ENCODE data around the gene GOSR2.
"Not testable (repeated sequence)": the region's sequence is repeated elsewhere in the genome, so short reads cannot be mapped to it uniquely, and the experiment has no call there.

GOSR2 gene

DNA sequence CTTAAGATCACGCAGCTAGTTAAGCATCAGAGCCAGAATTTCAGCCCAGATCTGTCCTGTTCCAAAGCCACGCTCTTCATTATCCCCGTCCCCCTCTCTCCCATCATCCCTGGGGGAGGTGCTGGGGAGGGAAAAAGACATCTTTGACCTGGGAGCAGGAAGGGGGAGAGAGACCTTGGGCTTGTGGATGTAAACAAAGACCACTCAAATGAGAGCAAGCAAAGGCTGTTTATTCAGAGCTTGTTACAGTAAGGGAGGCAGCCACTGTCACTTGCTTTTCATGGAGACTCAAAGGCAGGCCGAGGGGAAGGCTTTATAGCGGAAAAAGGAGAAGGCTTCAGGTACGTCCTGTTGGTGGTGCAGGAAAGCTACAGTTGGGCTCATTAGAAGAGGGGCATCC lies 59.6 kb downstream of the GOSR2 start:
- DNase-seq (ENCODE audit: low read depth) = no peak
- no peak overlapping the region for H3K4me3 ChIP-seq (ENCODE audit: low read depth, low read length)

DNA sequence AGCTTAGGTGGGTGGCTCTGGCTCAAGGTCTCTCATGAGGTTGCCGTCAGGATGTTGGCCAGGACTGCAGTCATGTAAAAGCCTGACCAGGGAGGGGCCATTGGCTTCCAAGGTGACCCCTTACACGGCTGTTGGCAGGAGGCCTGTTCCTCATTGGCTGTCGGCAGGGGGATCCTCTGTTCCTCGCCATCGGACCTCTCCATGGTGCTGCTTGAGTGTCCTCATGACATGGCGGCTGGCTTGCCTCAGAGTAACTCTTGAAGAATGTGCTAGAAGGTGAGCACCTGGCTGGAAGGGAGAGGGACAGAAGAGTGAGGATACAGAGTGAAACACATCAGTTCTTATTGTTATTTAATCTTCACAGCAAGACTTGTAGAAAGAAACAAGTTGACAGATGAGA lies 60.8 kb downstream of the GOSR2 start:
- no peak overlapping the region for H3K4me3 ChIP-seq (ENCODE audit: low read depth, low read length)
- no peak for DNase-seq (ENCODE audit: low read depth)

DNA sequence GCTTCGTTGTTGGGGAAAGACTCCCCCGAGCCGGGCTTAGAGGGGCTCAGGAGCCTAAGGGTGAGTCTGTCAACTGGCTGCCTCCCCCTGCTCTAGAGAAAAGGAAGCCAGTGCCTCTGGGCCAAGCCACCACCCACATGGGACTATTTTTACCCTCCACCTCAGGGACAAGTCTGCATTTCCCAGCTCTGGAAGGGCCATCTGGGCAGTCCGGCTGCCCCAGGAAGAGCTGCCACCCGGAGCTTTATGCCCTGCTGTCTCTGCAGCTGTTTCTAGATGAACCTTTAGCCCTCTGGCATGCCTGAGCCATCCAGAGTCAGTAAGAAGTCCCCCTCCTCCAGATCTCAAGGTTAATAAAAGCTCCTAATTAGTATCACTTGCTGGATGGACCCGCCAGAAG lies 61.4 kb downstream of the GOSR2 start:
- no peak overlapping the region for H3K4me3 ChIP-seq (ENCODE audit: low read depth, low read length)
- DNase-seq (ENCODE audit: low read depth) = no peak

DNA sequence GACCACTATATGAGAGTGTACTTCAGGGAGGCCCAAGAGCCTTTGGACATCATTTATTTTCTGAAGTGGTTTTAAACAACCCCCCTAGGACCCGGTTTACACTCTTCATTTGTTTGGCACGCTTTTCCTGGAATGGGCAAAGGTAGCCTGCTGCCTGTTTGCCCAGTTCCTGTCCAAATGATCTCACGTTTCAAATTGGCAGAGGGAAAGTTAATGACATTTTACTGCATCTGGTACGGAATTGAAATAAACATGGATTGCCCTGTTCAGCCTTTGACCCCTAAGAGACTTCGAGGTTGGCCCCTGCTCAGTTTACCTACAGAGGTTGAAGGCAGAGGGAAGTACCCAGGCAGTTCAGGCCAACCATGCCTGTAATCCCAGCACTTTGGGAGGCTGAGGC lies 61.9 kb downstream of the GOSR2 start:
- no peak overlapping the region for H3K4me3 ChIP-seq (ENCODE audit: low read depth, low read length)
- DNase-seq (ENCODE audit: low read depth) = no peak

DNA sequence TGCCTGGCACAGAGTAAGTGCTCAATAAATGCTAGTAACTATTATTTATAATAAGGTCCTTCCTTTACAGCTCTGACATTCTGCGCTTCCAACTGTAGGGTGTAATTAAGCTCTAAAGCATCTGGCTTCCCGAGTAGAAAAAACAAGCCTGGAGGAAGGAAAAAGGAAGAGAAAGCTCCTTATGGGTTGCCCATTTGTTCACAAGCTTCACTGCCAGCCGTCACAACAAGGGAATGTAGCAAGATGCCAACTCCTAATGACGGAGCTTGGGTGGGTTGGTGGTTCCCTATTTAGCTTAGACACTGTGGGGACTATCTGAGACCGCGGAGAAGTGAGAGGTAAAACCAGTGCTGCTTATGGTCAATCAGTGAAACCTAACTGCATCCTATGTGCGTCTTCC lies 63.4 kb downstream of the GOSR2 start:
- DNase-seq (ENCODE audit: low read depth) = no peak
- H3K4me3 ChIP-seq (ENCODE audit: low read depth, low read length) = no peak overlapping the region

DNA sequence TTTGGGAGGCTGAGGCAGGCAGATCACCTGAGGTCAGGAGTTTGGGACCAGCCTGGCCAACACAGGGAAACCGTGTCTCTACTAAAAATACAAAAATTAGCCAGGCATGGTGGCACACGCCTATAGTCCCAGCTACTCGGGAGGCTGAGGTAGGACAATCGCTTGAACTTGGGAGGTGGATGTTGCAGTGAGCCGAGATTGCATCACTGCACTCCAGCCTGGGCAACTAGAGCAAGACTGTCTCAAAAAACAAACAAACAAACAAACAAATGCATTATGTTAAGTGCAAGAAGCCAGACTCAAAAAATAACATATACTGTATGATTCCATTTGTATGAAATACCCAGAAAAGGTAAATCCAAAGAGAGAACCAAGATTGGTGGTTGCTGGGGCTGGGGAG lies 65.0 kb downstream of the GOSR2 start:
- DNase-seq (ENCODE audit: low read depth); H3K4me3 ChIP-seq (ENCODE audit: low read depth, low read length): not testable (repeated sequence)

DNA sequence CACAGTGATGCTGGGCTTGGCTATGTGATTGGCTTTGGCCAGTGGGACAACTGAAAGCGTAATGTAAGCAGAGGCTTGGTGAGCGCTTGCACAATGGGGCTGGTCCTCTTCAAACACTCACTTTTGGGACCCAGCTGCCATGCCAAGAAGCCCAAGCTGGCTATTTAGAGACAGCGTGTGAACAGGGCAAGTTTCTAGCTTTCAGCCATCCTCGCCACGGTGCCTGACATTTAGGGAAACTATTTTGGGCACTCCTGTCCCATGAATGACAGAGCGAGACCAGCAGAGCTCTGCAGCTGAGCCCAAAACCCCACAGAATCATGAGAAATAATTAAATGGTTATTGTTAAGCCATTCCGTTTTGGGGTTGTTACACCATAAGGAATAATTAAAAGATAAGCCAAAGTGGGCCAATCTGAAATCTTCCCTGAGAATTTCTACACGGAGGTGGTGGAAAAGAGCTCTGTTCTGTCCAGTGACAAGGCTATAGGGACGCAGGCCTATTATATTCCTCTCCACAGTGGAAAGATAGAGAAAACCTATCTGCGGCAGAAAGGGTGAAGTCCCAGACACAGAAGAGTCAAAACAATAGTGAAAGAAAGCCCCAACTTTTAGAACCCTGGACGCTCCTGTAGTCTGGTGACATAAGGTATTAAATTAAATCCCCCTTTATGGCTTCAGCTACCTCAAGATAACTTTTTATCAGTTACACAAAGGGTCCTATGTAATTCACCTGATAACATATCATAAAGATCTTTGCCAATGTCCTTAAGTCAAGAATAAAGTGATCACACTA lies 66.9 kb downstream of the GOSR2 start:
- DNase-seq (ENCODE audit: low read depth) = no peak
- no peak overlapping the region for H3K4me3 ChIP-seq (ENCODE audit: low read depth, low read length)

DNA sequence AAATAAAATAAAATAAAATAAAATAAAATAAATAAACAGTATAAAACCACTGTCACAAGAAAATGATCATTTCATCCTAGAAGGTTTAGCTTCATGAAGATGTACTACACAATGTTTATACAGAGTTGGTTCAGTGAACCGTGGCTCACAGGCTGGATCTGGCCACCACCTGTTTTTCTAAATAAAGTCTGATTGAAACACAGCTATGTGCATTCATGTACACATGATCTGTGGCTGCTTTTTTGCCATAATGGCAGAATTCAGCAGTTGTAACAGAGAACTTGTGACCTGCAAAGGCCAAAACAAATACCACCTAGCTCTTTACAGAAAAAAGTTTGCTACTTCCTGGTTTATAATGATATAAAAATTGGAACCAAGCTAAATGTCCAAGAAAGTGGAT lies 68.7 kb downstream of the GOSR2 start:
- DNase-seq (ENCODE audit: low read depth) = no peak
- H3K4me3 ChIP-seq (ENCODE audit: low read depth, low read length) = no peak overlapping the region

All from skeletal muscle cell (primary cell).